Ovary (tissue), 9 donors: Measurements from ENCODE around the gene INCENP. TPM values are rescaled to one million over a fixed set of nuclear protein-coding genes. Genes with fewer than 3 reads are reported as not detected.

Experiments
- DNase-seq, 5 donors: peaks; one replicate each; pipeline ENCODE4 v3.0.0-alpha.2; 2019 to 2020
- H3K27ac ChIP-seq, 2 donors: fragments of 200-600 bp; one replicate each; pipeline versions ENCODE4 v1.5.1 to v1.8.0; 2019 to 2022
- H3K27me3 ChIP-seq: fragments of 200-600 bp; one replicate; pipeline ENCODE4 v1.8.0; 2022
- H3K36me3 ChIP-seq: fragments of 200-600 bp; sonication (generic); one replicate; pipeline ENCODE4 v1.5.1; 2019
- H3K4me1 ChIP-seq: one replicate; pipeline ENCODE4 v1.8.1; 2013; ENCODE audit warnings: mild to moderate bottlenecking, moderate library complexity; ENCODE audit not compliant: insufficient read depth
- H3K4me3 ChIP-seq: fragments of 200-600 bp; sonication (generic); one replicate; pipeline ENCODE4 v1.5.1; 2017
- H3K9me3 ChIP-seq, 2 donors: fragments of 200-600 bp in 1 of 2; sonication (generic) in 1 of 2; one replicate each; pipeline versions ENCODE4 v1.5.1 to v1.8.1; 2013 to 2019; ENCODE audit warnings: mild to moderate bottlenecking in 1 of 2, moderate library complexity in 1 of 2
- CTCF ChIP-seq, 3 donors: fragments of 450-650 bp in 2 of 3; fragments of 200-600 bp in 1 of 3; IDR thresholded peaks; one replicate each; pipeline versions ENCODE4 v1.5.1 to v1.8.0; 2016 to 2022; ENCODE audit warnings: antibody characterized with exemption in 3 of 3, mild to moderate bottlenecking in 1 of 3
- EP300 ChIP-seq: sonication (generic); formaldehyde crosslinking; IDR thresholded peaks from one replicate; pipeline ENCODE4 v1.6.1; 2017; ENCODE audit warnings: antibody characterized with exemption
- POLR2A ChIP-seq: fragments of 450-650 bp; IDR thresholded peaks from one replicate; pipeline ENCODE4 v1.6.1; 2017; ENCODE audit warnings: antibody characterized with exemption, mild to moderate bottlenecking, moderate library complexity
- WGBS, 3 donors: extraction: QIAGEN DNeasy Blood & Tissue Kit in 1 of 3; methylation state at CpG; one replicate each; pipeline versions ENCODE4 v1.1.5 to v1.1.7; 2013 to 2017; 5-methylcytosine and 5-hydroxymethylcytosine counted together
- intact Hi-C, 4 donors: fragments of 100-400 bp; cut with DNase I; formaldehyde crosslinking; loops; one replicate each; pipeline versions ENCODE4 v1.11.0 to v1.15.1; 2022 to 2023
- polyA plus RNA-seq, 2 donors: library from polyadenylated mRNA; stranded (reverse); fragments of 200-250 nt in 1 of 2; fragments of 350-450 nt in 1 of 2; fragmentation: Illumina TruSeq in 1 of 2; extraction: RNeasy Lipid Tissue Mini Kit (QIAGEN cat#74804) in 1 of 2; gene quantifications; one replicate each; pipeline ENCODE4 v1.2.3, GENCODE V29; 2013 to 2014
- total RNA-seq, 7 donors: library from RNA; depleted of rRNA in 2 of 7; stranded (reverse); fragments of >200 nt in 2 of 7; fragmentation: NEBNext Ultra II Directional in 3 of 7; extraction: Animal tissue kit (Norgen Biotek cat#: 25700) in 3 of 7; gene quantifications; one replicate each; pipeline versions ENCODE4 v1.1.0 to v1.2.4, GENCODE V29; 2016 to 2023
- donor health status: DM: no; HTN: no; CAD: no; lungs with moderate emphysema.
- donor health status: DM: no; HTN: no; CAD: no.
- donor health status: Bipolar disorder and iron deficiency.
- donor health status: DM: yes; HTN: yes; CAD: no.
- donor health status: DM: no; HTN: no; CAD: no.
- donor health status: DM: yes; HTN: yes; CAD: no.

Gene INCENP
- total and polyA plus RNA-seq, 9 donors, result 6.6 to 20.0 (median 14.6) TPM

GRCh38 chr11:62152245-62153086 lies 28.7 kb downstream of the INCENP start:
- TF ChIP-seq EP300 (no peak), CTCF (IDR thresholded peaks at IDR 0.05) (no peak), POLR2A (no peak)
- Histone ChIP-seq H3K27me3 (no peaks in the 10 kb centered on the region), H3K27ac (no peak overlapping the region), H3K4me1 (no peaks in the 10 kb centered on the region), H3K36me3 (no peaks in the 10 kb centered on the region), H3K9me3 (no peaks in the 10 kb centered on the region), H3K4me3 (no peak overlapping the region)
- no peak for DNase-seq
- WGBS, 3 donors, result 92 to 95% (median 95%) methylated on average over 14 of the region's 14 CpGs
- intact Hi-C loops, result no loop called here

- no peak for TF ChIP-seq EP300
- TF ChIP-seq POLR2A, result no peak
- no peak for TF ChIP-seq CTCF (IDR thresholded peaks at IDR 0.05)
- DNase-seq, result no peak
- 86 to 91% (median 88%) methylated on average over 2 of the region's 2 CpGs for whole genome bisulfite sequencing, 3 donors
- intact Hi-C loops, result no loop called here
- Histone ChIP-seq H3K36me3 (no peaks in the 10 kb centered on the region), H3K27ac (no peak overlapping the region), H3K4me1 (no peaks in the 10 kb centered on the region), H3K27me3 (no peaks in the 10 kb centered on the region), H3K9me3 (no peaks in the 10 kb centered on the region), H3K4me3 (no peak overlapping the region)
These were observed 29.2 kb downstream of the INCENP start for GRCh38 chr11:62153087-62153395.

GRCh38 chr11:62153617-62154016 lies 29.8 kb downstream of the INCENP start:
- 73 to 81% (median 74%) methylated on average over 3 of the region's 3 CpGs for WGBS, 3 donors
- intact Hi-C loops, result no loop called here
- H3K27me3 ChIP-seq, result no peaks in the 10 kb centered on the region
- H3K4me3 ChIP-seq, result no peak overlapping the region
- H3K4me1 ChIP-seq, result no peaks in the 10 kb centered on the region
- no peak for TF ChIP-seq POLR2A
- no peak for TF ChIP-seq CTCF (IDR thresholded peaks at IDR 0.05)
- TF ChIP-seq EP300, result no peak
- H3K27ac ChIP-seq, result no peak overlapping the region
- H3K36me3 ChIP-seq, result no peaks in the 10 kb centered on the region
- H3K9me3 ChIP-seq, result no peaks in the 10 kb centered on the region
- DNase-seq, result no peak

GRCh38 chr11:62157603-62158002 lies 33.8 kb downstream of the INCENP start:
- intact Hi-C loops, result no loop called here
- DNase-seq, result no peak
- no peaks in the 10 kb centered on the region for H3K36me3 ChIP-seq
- no peaks in the 10 kb centered on the region for H3K27me3 ChIP-seq
- H3K4me1 ChIP-seq, result no peaks in the 10 kb centered on the region
- no peak overlapping the region for H3K4me3 ChIP-seq
- no peaks in the 10 kb centered on the region for H3K9me3 ChIP-seq
- no peak overlapping the region for H3K27ac ChIP-seq
- TF ChIP-seq POLR2A, result no peak
- 59 to 68% (median 60%) methylated on average over 6 of the region's 6 CpGs for WGBS, 3 donors

- Histone ChIP-seq H3K4me1 (no peaks in the 10 kb centered on the region), H3K36me3 (no peaks in the 10 kb centered on the region), H3K9me3 (no peaks in the 10 kb centered on the region), H3K27ac (no peak overlapping the region), H3K4me3 (no peak overlapping the region), H3K27me3 (no peaks in the 10 kb centered on the region)
- 70 to 83% (median 74%) methylated on average over 10 of the region's 10 CpGs for WGBS, 3 donors
- TF ChIP-seq EP300, result no peak
- no peak for TF ChIP-seq POLR2A
- TF ChIP-seq CTCF (IDR thresholded peaks at IDR 0.05), result no peak
- no peak for DNase-seq
- intact Hi-C loops, result no loop called here
These were observed 42.6 kb downstream of the INCENP start for GRCh38 chr11:62166371-62166770.
